Liver (tissue), 3 donors: Measurements from ENCODE around the gene AXIN2.

Experiments used
- SP1 ChIP-seq: IDR thresholded peaks from 2 replicates; pipeline ENCODE4 v1.6.1; 2018; ENCODE audit warnings: antibody characterized with exemption, mild to moderate bottlenecking
- YY1 ChIP-seq: IDR thresholded peaks from 2 replicates; pipeline ENCODE4 v1.6.1; 2016; ENCODE audit warnings: antibody characterized with exemption, mild to moderate bottlenecking
- TF ChIP-seq, protein P1 (sequence below): IDR thresholded peaks from 2 replicates; pipeline ENCODE4 v1.6.1; 2016; ENCODE audit warnings: antibody characterized with exemption
- TF ChIP-seq, protein P2 (sequence below): fragments of 150-350 bp; IDR thresholded peaks from 2 replicates; pipeline ENCODE4 v1.5.1; 2017; ENCODE audit warnings: improper control_type of control experiment, low read depth, low read length; ENCODE audit not compliant: missing input control
- TF ChIP-seq, protein P3 (sequence below): IDR thresholded peaks from 2 replicates; pipeline ENCODE4 v1.6.1; 2016; ENCODE audit warnings: antibody characterized with exemption, mild to moderate bottlenecking
- donor health status: healthy.
- donor health status: healthy.

DNA sequence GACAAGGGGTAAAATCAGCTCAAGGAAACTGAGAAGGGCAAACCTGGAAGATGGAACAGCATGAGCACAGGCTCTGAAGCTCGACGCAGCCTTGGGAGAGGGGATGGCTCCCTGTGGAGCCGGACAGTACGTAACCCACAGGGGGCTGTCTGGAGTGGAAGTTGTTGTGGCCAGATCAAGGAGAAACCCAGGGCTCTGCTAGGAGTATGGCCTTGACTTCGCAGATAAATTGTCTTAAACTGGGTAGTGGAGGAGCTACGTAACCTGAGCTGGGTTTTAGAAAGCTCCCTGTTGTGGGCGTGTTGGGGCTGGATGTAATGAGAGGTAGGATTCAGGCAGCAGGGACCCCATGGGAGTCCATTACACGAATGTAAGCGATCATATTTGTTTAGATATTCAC, 25.5 kb upstream of the AXIN2 start:
- TF ChIP-seq, protein P1, sequence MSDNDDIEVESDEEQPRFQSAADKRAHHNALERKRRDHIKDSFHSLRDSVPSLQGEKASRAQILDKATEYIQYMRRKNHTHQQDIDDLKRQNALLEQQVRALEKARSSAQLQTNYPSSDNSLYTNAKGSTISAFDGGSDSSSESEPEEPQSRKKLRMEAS: no peak
- TF ChIP-seq SP1 (no peak), YY1 (no peak)
- TF ChIP-seq, protein P2, sequence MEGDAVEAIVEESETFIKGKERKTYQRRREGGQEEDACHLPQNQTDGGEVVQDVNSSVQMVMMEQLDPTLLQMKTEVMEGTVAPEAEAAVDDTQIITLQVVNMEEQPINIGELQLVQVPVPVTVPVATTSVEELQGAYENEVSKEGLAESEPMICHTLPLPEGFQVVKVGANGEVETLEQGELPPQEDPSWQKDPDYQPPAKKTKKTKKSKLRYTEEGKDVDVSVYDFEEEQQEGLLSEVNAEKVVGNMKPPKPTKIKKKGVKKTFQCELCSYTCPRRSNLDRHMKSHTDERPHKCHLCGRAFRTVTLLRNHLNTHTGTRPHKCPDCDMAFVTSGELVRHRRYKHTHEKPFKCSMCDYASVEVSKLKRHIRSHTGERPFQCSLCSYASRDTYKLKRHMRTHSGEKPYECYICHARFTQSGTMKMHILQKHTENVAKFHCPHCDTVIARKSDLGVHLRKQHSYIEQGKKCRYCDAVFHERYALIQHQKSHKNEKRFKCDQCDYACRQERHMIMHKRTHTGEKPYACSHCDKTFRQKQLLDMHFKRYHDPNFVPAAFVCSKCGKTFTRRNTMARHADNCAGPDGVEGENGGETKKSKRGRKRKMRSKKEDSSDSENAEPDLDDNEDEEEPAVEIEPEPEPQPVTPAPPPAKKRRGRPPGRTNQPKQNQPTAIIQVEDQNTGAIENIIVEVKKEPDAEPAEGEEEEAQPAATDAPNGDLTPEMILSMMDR: no peak
- TF ChIP-seq, protein P3, sequence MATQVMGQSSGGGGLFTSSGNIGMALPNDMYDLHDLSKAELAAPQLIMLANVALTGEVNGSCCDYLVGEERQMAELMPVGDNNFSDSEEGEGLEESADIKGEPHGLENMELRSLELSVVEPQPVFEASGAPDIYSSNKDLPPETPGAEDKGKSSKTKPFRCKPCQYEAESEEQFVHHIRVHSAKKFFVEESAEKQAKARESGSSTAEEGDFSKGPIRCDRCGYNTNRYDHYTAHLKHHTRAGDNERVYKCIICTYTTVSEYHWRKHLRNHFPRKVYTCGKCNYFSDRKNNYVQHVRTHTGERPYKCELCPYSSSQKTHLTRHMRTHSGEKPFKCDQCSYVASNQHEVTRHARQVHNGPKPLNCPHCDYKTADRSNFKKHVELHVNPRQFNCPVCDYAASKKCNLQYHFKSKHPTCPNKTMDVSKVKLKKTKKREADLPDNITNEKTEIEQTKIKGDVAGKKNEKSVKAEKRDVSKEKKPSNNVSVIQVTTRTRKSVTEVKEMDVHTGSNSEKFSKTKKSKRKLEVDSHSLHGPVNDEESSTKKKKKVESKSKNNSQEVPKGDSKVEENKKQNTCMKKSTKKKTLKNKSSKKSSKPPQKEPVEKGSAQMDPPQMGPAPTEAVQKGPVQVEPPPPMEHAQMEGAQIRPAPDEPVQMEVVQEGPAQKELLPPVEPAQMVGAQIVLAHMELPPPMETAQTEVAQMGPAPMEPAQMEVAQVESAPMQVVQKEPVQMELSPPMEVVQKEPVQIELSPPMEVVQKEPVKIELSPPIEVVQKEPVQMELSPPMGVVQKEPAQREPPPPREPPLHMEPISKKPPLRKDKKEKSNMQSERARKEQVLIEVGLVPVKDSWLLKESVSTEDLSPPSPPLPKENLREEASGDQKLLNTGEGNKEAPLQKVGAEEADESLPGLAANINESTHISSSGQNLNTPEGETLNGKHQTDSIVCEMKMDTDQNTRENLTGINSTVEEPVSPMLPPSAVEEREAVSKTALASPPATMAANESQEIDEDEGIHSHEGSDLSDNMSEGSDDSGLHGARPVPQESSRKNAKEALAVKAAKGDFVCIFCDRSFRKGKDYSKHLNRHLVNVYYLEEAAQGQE: no peak
